NCI-H446 (cell line): ENCODE measurements around the gene MICAL1.
A peak's percentile ranks its signal among the peaks of the same experiment; 100 is the strongest.

Experiments used
- DNase-seq, 2 experiments: peaks; one replicate each; lab custom pipeline; 2025; lab: John Stamatoyannopoulos, UW

The MICAL1 gene

GRCh38 chr6:109455437-109456110 is at the start of gene MICAL1:
TSS of gene MICAL1 (minus strand) at chr6:109455772. CDS start at chr6:109454196, 1,576 bp downstream.
- DNase-seq, result peak in 1 of 2 experiments; percentile 63

- no peak for DNase-seq
Observed at GRCh38 chr6:109503327-109504224, 48.0 kb upstream of the MICAL1 start.

- DNase-seq, result no peak
Observed at GRCh38 chr6:109498936-109499335, 43.4 kb upstream of the MICAL1 start.

- DNase-seq, result no peak
Observed at GRCh38 chr6:109498052-109498451, 42.5 kb upstream of the MICAL1 start.

- DNase-seq, result no peak
Observed at GRCh38 chr6:109496036-109496772, 40.6 kb upstream of the MICAL1 start.

- no peak for DNase-seq
Observed at GRCh38 chr6:109493865-109494264, 38.3 kb upstream of the MICAL1 start.

GRCh38 chr6:109491207-109491938 is 35.8 kb upstream of the MICAL1 start:
- DNase-seq, result no peak

- no peak for DNase-seq
Observed at GRCh38 chr6:109490713-109491112, 35.1 kb upstream of the MICAL1 start.

GRCh38 chr6:109488001-109488400 is 32.4 kb upstream of the MICAL1 start:
- DNase-seq, result no peak

- DNase-seq, result no peak
Observed at GRCh38 chr6:109486068-109486467, 30.5 kb upstream of the MICAL1 start.

- DNase-seq, result peak in 1 of 2 experiments; percentile 21
Observed at GRCh38 chr6:109485266-109485935, 29.8 kb upstream of the MICAL1 start.

GRCh38 chr6:109484122-109484521 is 28.6 kb upstream of the MICAL1 start:
- DNase-seq, result peak in 1 of 2 experiments; percentile 36

GRCh38 chr6:109483735-109484057 is 28.1 kb upstream of the MICAL1 start:
- no peak for DNase-seq

- DNase-seq, result peak; percentile 68 to 87
Observed at GRCh38 chr6:109482905-109483734, 27.5 kb upstream of the MICAL1 start, which contains the start of gene ZBTB24. TSS of gene ZBTB24 (minus strand) at chr6:109483219. CDS start at chr6:109482026, 1,193 bp downstream.

GRCh38 chr6:109480993-109481480 is 25.5 kb upstream of the MICAL1 start:
- no peak for DNase-seq

GRCh38 chr6:109478841-109479624 is 23.5 kb upstream of the MICAL1 start:
- no peak for DNase-seq

GRCh38 chr6:109478222-109478805 is 22.7 kb upstream of the MICAL1 start:
- DNase-seq, result no peak

- no peak for DNase-seq
Observed at GRCh38 chr6:109477725-109478124, 22.2 kb upstream of the MICAL1 start.

- no peak for DNase-seq
Observed at GRCh38 chr6:109477184-109477583, 21.6 kb upstream of the MICAL1 start.
